ENCODE data around the gene TUBB1. TPM values are rescaled to one million over a fixed set of nuclear protein-coding genes. Genes with fewer than 3 reads are reported as not detected.

The TUBB1 gene
- total RNA-seq, 4 donors from 2014 or later = 0.17 TPM; not detected in 3

DNA sequence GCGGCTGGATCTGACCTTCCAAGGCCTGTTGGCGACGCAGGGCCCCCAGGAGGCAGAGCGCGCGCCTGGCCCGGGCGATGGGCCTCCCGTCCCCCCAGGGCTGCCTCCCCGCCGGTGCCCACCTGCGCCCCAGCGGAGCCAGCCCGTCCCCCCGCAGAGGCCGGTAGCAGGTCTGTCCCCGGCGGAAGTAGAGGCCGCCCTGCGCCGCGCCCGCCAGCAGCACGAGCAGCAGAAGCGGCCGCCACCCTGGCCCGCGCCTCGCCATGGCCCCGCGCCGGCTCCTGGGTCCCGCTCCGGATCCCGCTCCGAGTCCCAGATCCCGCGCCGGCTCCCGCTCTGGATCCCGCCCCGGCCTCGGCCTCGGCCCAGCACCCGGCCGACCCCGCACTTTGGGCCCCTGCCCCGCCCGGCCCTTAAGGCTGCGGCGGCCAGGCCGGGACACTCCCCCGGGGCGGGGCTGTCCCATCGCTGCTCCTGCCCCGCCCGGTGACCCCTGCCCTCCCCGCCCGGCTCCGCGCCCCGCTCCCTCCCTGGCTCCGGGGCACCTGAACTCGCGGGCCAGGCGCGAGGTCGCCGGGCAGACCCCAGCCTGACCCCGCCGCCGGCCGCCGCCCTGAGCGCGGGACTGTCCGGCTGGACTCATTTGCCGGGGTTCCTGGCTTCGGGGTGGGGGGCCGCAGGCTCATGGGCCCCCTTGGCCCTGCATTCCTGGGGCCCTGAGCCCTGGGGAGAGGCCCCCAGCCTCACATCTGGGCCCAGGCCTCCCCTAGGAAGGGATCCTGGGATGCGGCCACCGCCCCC, 12.2 kb upstream of the TUBB1 start, which contains the start of gene CTSZ:
Gene CTSZ, minus strand, starts transcription at position 391 of the 801 bp plus-strand sequence. Its CDS starts 126 bp downstream, at position 265.
- DNase-seq (ENCODE audit: low spot score in 2 of 2) = no peak
- Histone ChIP-seq H3K4me3 (peak within 1 kb of the TSS; percentile 84), H3K27ac (peak within 1 kb of the TSS; percentile 87), H3K27me3 (no peaks in the 10 kb centered on the region), H3K9me3 (no peaks in the 10 kb centered on the region), H3K4me1 (peaks cover 60% of the 10 kb centered on the region), H3K36me3 (no peaks in the 10 kb centered on the region)
- no peak for TF ChIP-seq POLR2AphosphoS5 (IDR thresholded peaks at IDR 0.05)
- TF ChIP-seq, protein P1, sequence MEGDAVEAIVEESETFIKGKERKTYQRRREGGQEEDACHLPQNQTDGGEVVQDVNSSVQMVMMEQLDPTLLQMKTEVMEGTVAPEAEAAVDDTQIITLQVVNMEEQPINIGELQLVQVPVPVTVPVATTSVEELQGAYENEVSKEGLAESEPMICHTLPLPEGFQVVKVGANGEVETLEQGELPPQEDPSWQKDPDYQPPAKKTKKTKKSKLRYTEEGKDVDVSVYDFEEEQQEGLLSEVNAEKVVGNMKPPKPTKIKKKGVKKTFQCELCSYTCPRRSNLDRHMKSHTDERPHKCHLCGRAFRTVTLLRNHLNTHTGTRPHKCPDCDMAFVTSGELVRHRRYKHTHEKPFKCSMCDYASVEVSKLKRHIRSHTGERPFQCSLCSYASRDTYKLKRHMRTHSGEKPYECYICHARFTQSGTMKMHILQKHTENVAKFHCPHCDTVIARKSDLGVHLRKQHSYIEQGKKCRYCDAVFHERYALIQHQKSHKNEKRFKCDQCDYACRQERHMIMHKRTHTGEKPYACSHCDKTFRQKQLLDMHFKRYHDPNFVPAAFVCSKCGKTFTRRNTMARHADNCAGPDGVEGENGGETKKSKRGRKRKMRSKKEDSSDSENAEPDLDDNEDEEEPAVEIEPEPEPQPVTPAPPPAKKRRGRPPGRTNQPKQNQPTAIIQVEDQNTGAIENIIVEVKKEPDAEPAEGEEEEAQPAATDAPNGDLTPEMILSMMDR (IDR thresholded peaks at IDR 0.05) = no peak
- no peak for TF ChIP-seq EP300 (IDR thresholded peaks at IDR 0.05)
- peak in 1 of 2 donors; percentile 44 for TF ChIP-seq POLR2A (IDR thresholded peaks at IDR 0.05)
- 67% methylated on average over 3 of the region's 82 CpGs for WGBS

- Histone ChIP-seq H3K27ac (peak overlapping the region; percentile 87), H3K36me3 (no peaks in the 10 kb centered on the region), H3K4me1 (peaks cover 60% of the 10 kb centered on the region), H3K9me3 (no peaks in the 10 kb centered on the region), H3K27me3 (no peaks in the 10 kb centered on the region), H3K4me3 (peak overlapping the region; percentile 84)
- DNase-seq (ENCODE audit: low spot score in 2 of 2) = no peak
- TF ChIP-seq POLR2AphosphoS5 (IDR thresholded peaks at IDR 0.05) (no peak), EP300 (IDR thresholded peaks at IDR 0.05) (no peak), POLR2A (IDR thresholded peaks at IDR 0.05) (no peak)
- TF ChIP-seq, protein P1 (IDR thresholded peaks at IDR 0.05) = no peak
- 83% methylated on average over 24 of the region's 24 CpGs for WGBS
These were observed 11.3 kb upstream of the TUBB1 start for GRCh38 chr20:59007665-59008511.

GRCh38 chr20:59008715-59009336, 10.4 kb upstream of the TUBB1 start:
- DNase-seq (ENCODE audit: low spot score in 2 of 2) = no peak
- WGBS = 72% methylated on average over 3 of the region's 8 CpGs

GRCh38 chr20:59010321-59010994, 8.8 kb upstream of the TUBB1 start:
- TF ChIP-seq EP300 (IDR thresholded peaks at IDR 0.05) = no peak
- TF ChIP-seq, protein P1 (IDR thresholded peaks at IDR 0.05) = no peak
- no peak for TF ChIP-seq POLR2AphosphoS5 (IDR thresholded peaks at IDR 0.05)
- TF ChIP-seq POLR2A (IDR thresholded peaks at IDR 0.05) = no peak
- Histone ChIP-seq H3K4me3 (no peak overlapping the region), H3K27me3 (no peaks in the 10 kb centered on the region), H3K4me1 (peaks cover 42% of the 10 kb centered on the region), H3K9me3 (no peaks in the 10 kb centered on the region), H3K27ac (peak overlapping the region; percentile 16), H3K36me3 (no peaks in the 10 kb centered on the region)
- no peak for DNase-seq (ENCODE audit: low spot score in 2 of 2)
- 43% methylated on average over 8 of the region's 8 CpGs for WGBS

More at GRCh38 chr20:59008715-59009336, 10.4 kb upstream of the TUBB1 start:
- Histone ChIP-seq H3K27ac (no peak overlapping the region), H3K4me1 (peaks cover 56% of the 10 kb centered on the region), H3K4me3 (no peak overlapping the region), H3K36me3 (no peaks in the 10 kb centered on the region), H3K9me3 (no peaks in the 10 kb centered on the region), H3K27me3 (no peaks in the 10 kb centered on the region)
- TF ChIP-seq POLR2A (IDR thresholded peaks at IDR 0.05) (no peak), POLR2AphosphoS5 (IDR thresholded peaks at IDR 0.05) (no peak), EP300 (IDR thresholded peaks at IDR 0.05) (no peak)
- TF ChIP-seq, protein P1 (IDR thresholded peaks at IDR 0.05) = no peak

All from suprapubic skin (tissue), 4 donors.